ENCODE results near the gene SLA2.

DNA sequence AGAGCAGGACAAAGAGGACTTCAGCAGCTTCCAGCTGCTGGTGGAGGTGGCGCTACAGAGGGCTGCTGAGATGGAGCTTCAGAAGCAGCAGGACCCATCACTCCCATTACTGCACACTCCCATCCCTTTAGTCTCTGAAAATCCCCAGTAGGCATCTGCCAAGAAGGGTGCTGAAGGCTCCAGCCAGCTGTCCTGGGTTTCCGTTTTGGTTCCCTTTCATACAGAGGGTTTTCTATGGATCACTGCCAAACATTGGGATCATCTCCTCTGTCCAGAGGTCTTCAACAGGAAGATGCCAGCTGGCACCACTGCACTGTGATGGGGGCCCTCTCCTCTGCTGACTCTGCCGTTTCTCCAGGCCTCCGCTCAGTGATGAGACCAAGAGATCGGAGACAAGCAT is 54.7 kb downstream of the SLA2 start:
- TF ChIP-seq SPI1 (IDR thresholded peaks at IDR 0.05; ENCODE audit: low read depth, low read length), result no peak
- TF ChIP-seq POU2F2 (IDR thresholded peaks at IDR 0.05; ENCODE audit: low read depth, low read length), result no peak
- no peak for TF ChIP-seq POLR2A (IDR thresholded peaks at IDR 0.05; ENCODE audit: low read depth, low read length)
- TF ChIP-seq POLR2AphosphoS5 (IDR thresholded peaks at IDR 0.05; ENCODE audit: low read depth, low read length), result no peak
- no peak for TF ChIP-seq TAF1 (IDR thresholded peaks at IDR 0.05; ENCODE audit: low read depth, low read length)
- TF ChIP-seq PAX5 (IDR thresholded peaks at IDR 0.05; ENCODE audit: insufficient read depth, low read length, severe bottlenecking), result no peak
